IMR-90 (cell line): ENCODE data around the gene COPZ1.

Experiments used
- POLR2A ChIP-seq: IDR thresholded peaks from 2 replicates; pipeline ENCODE4 v1.6.1; 2012; ENCODE audit warnings: mild to moderate bottlenecking, low read depth, low read length
- RAD21 ChIP-seq: IDR thresholded peaks from 2 replicates; pipeline ENCODE4 v1.6.1; 2012; ENCODE audit warnings: low read length, improper control_type of control experiment
- RFX5 ChIP-seq: IDR thresholded peaks from 2 replicates; pipeline ENCODE4 v1.8.0; 2012; ENCODE audit warnings: low read depth, mild to moderate bottlenecking, low read length, moderate library complexity
- SMC3 ChIP-seq: fragments of 150-350 bp; IDR thresholded peaks from 2 replicates; pipeline ENCODE4 v1.6.1; 2016; ENCODE audit warnings: low read depth, mild to moderate bottlenecking, antibody characterized with exemption, low read length, moderate library complexity
- TF ChIP-seq, protein P1 (sequence below): conservative IDR thresholded peaks from 2 replicates; pipeline ENCODE4 v1.5.1; 2012; ENCODE audit warnings: mild to moderate bottlenecking, low read depth, low read length, improper control_type of control experiment

DNA sequence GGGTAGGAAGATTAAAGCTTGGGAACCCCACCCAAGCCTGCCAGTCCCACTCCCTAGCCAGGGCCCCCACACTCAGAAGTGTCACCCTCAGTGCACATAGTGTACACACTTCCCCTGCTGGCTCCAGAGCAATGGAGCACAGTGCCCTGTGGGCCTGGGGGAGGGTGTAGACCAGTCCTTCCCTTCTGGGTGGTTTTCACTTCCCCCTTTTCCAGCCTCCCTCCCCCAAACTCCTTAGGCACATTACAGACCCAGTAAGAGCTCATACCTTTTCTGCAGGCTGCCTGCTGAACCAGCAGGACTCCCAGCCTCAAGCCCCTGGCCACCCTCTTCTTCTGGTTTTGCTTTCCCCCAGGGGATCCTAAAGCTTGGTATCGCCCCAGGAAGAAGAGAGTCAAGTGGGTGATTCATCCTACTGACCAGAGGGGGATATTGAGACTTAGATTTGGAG is 59.7 kb downstream of the COPZ1 start, which contains the start of gene ZNF385A:
- TF ChIP-seq, protein P1, sequence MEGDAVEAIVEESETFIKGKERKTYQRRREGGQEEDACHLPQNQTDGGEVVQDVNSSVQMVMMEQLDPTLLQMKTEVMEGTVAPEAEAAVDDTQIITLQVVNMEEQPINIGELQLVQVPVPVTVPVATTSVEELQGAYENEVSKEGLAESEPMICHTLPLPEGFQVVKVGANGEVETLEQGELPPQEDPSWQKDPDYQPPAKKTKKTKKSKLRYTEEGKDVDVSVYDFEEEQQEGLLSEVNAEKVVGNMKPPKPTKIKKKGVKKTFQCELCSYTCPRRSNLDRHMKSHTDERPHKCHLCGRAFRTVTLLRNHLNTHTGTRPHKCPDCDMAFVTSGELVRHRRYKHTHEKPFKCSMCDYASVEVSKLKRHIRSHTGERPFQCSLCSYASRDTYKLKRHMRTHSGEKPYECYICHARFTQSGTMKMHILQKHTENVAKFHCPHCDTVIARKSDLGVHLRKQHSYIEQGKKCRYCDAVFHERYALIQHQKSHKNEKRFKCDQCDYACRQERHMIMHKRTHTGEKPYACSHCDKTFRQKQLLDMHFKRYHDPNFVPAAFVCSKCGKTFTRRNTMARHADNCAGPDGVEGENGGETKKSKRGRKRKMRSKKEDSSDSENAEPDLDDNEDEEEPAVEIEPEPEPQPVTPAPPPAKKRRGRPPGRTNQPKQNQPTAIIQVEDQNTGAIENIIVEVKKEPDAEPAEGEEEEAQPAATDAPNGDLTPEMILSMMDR = no peak
- TF ChIP-seq RFX5 (no peak), POLR2A (no peak), RAD21 (no peak), SMC3 (no peak)
